Measurements from ENCODE around the gene DSCAML1.
"Not testable (repeated sequence)": the region's sequence is repeated elsewhere in the genome, so short reads cannot be mapped to it uniquely, and the experiment has no call there.

The DSCAML1 gene

GRCh38 chr11:117407016-117407415 lies 390.0 kb downstream of the DSCAML1 start:
- no peak for DNase-seq (ENCODE audit: low read depth)

- not testable (repeated sequence) for DNase-seq (ENCODE audit: low read depth)
These were observed 391.1 kb downstream of the DSCAML1 start for GRCh38 chr11:117405898-117406297.

- DNase-seq (ENCODE audit: low read depth): not testable (repeated sequence)
These were observed 397.7 kb downstream of the DSCAML1 start for GRCh38 chr11:117399100-117399840.

- not testable (repeated sequence) for DNase-seq (ENCODE audit: low read depth)
These were observed 398.4 kb downstream of the DSCAML1 start for GRCh38 chr11:117398618-117399017.

GRCh38 chr11:117396970-117397369 lies 400.0 kb downstream of the DSCAML1 start:
- DNase-seq (ENCODE audit: low read depth): no peak

- DNase-seq (ENCODE audit: low read depth): no peak
These were observed 401.5 kb downstream of the DSCAML1 start for GRCh38 chr11:117395476-117395875.

GRCh38 chr11:117394221-117394925 lies 402.6 kb downstream of the DSCAML1 start:
- DNase-seq (ENCODE audit: low read depth): no peak

GRCh38 chr11:117392979-117393378 lies 404.0 kb downstream of the DSCAML1 start:
- no peak for DNase-seq (ENCODE audit: low read depth)

GRCh38 chr11:117392001-117392690 lies 404.9 kb downstream of the DSCAML1 start:
- DNase-seq (ENCODE audit: low read depth): no peak

- DNase-seq (ENCODE audit: low read depth): no peak
These were observed 405.8 kb downstream of the DSCAML1 start for GRCh38 chr11:117391181-117391580.

- DNase-seq (ENCODE audit: low read depth): no peak
These were observed 406.3 kb downstream of the DSCAML1 start for GRCh38 chr11:117390743-117391142.

- peak; percentile 59 for DNase-seq (ENCODE audit: low read depth)
These were observed 408.8 kb downstream of the DSCAML1 start for GRCh38 chr11:117387992-117388755.

- no peak for DNase-seq (ENCODE audit: low read depth)
These were observed 411.1 kb downstream of the DSCAML1 start for GRCh38 chr11:117385906-117386305.

GRCh38 chr11:117385471-117385870 lies 411.5 kb downstream of the DSCAML1 start:
- DNase-seq (ENCODE audit: low read depth): no peak

GRCh38 chr11:117384045-117384444 lies 413.0 kb downstream of the DSCAML1 start:
- DNase-seq (ENCODE audit: low read depth): peak; percentile 92

- no peak for DNase-seq (ENCODE audit: low read depth)
These were observed 414.3 kb downstream of the DSCAML1 start for GRCh38 chr11:117382746-117383145.

GRCh38 chr11:117381481-117382387 lies 415.3 kb downstream of the DSCAML1 start:
- DNase-seq (ENCODE audit: low read depth): no peak

- no peak for DNase-seq (ENCODE audit: low read depth)
These were observed 416.3 kb downstream of the DSCAML1 start for GRCh38 chr11:117380676-117381075.

- DNase-seq (ENCODE audit: low read depth): no peak
These were observed 417.8 kb downstream of the DSCAML1 start for GRCh38 chr11:117378976-117379865.

Measured in GM04504 (cell line).